ENCODE measurements around the gene CDH4. TPM values are rescaled to one million over a fixed set of nuclear protein-coding genes. Genes with fewer than 3 reads are reported as not detected.

Gene CDH4
- total and polyA plus RNA-seq, 2 of the 13 experiments (the other 11 are each of a cell fraction or from before 2014, with no cell fraction given), result not detected

DNA sequence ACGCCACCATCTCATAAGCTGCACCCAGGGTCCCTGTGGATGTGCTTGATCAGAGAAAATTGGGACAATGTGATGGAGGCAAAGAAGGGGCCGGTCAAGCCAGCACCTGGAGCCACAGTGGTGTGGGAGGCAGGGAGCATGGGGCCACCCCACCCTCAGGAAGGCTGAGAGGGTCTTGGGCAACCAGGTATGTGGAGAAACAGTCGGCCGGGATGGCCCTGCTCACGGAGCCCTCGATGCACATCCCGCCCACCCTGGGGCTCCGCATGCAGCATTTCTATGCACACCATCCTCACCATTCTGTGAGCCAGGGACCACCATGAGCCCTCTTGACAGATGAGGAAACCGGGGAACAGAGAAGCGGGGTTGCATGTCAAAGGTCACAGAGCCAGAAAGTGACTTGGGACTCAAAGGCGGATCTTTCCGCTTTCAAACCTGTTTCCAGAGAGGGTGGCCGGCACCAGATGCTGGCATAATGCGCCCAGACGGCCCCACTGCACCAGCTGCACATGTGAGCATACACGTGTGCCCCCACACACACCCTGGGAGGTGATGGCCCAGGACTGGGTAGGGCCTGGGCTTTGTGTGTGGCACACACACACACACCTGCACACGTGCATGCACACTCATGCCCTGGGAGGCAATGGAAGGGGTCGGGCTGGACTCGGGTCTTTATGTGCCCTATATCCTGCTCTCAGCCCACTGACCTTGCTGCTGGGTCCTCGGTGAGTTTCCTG lies 415.2 kb downstream of the CDH4 start:
- peaks cover 26 to 81% of the 10 kb centered on the region in 2 experiments for H3K27me3 ChIP-seq (ENCODE audit: control insufficient read depth in 1 of 2, insufficient read depth in 2 of 2, low read length in 2 of 2)
- 16% methylated on average over 20 of the region's 20 CpGs for WGBS (ENCODE audit: low lambda C conversion rate)
- H3K36me3 ChIP-seq (replicated peaks in 1 of 2; ENCODE audit: control insufficient read depth in 1 of 2, insufficient read depth in 2 of 2, low read length in 2 of 2), result no peaks in the 10 kb centered on the region
- no peak for DNase-seq (ENCODE audit: low spot score)
- H2AFZ ChIP-seq (ENCODE audit: low read length), result no peak overlapping the region
- no peak for ATAC-seq
- intact Hi-C loops (cut with micrococcal nuclease; ENCODE audit: unreplicated experiment) (no loop called here), in situ Hi-C loops (cut with HindIII; ENCODE audit: extremely low pct_ligation_motif_present, low pct_unique_long_range_greater_than_20kb) (no loop called here)
- H3K9me3 ChIP-seq (ENCODE audit: low read length), result no peaks in the 10 kb centered on the region
- no peak overlapping the region for H3K4me3 ChIP-seq (replicated peaks in 1 of 3; ENCODE audit: insufficient read depth in 1 of 3, low read depth in 2 of 3, low read length in 3 of 3)
- H3K4me2 ChIP-seq (ENCODE audit: low read depth, low read length), result no peak overlapping the region
- no peak overlapping the region for H3K27ac ChIP-seq (ENCODE audit: extremely low read length, insufficient read depth, low read length)
- CTCF ChIA-PET (ENCODE audit: low intra/inter-chr PET ratio, low total read pairs), result no interaction called here
- no TSS peak for BruUV-seq (replicated peaks)
- POLR2A ChIA-PET, result no interaction called here
- no peaks in the 10 kb centered on the region for H3K4me1 ChIP-seq (ENCODE audit: insufficient read depth, low read length)
- H4K20me1 ChIP-seq (ENCODE audit: insufficient read depth, low read length), result no peaks in the 10 kb centered on the region; the same call in 1 of the 2 replicates
- no peaks in the 10 kb centered on the region for H3K79me2 ChIP-seq (ENCODE audit: insufficient read depth, low read length)
- no peak overlapping the region for H3K9ac ChIP-seq (ENCODE audit: insufficient read depth, low read depth, low read length)
- TF ChIP-seq, protein P1, sequence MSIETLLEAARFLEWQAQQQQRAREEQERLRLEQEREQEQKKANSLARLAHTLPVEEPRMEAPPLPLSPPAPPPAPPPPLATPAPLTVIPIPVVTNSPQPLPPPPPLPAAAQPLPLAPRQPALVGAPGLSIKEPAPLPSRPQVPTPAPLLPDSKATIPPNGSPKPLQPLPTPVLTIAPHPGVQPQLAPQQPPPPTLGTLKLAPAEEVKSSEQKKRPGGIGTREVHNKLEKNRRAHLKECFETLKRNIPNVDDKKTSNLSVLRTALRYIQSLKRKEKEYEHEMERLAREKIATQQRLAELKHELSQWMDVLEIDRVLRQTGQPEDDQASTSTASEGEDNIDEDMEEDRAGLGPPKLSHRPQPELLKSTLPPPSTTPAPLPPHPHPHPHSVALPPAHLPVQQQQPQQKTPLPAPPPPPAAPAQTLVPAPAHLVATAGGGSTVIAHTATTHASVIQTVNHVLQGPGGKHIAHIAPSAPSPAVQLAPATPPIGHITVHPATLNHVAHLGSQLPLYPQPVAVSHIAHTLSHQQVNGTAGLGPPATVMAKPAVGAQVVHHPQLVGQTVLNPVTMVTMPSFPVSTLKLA (IDR thresholded peaks at IDR 0.05), result peak; percentile 60
- peak; percentile 11; the same call in 1 of the 2 replicates for TF ChIP-seq ZNF768 (CRISPR knock-in tag; IDR thresholded peaks at IDR 0.05)
- TF ChIP-seq NONO (IDR thresholded peaks at IDR 0.05), result no peak
- TF ChIP-seq NONO (CRISPR knock-in tag; conservative IDR thresholded peaks at IDR 0.05), result no peak
- no peak for FAIRE-seq

DNA sequence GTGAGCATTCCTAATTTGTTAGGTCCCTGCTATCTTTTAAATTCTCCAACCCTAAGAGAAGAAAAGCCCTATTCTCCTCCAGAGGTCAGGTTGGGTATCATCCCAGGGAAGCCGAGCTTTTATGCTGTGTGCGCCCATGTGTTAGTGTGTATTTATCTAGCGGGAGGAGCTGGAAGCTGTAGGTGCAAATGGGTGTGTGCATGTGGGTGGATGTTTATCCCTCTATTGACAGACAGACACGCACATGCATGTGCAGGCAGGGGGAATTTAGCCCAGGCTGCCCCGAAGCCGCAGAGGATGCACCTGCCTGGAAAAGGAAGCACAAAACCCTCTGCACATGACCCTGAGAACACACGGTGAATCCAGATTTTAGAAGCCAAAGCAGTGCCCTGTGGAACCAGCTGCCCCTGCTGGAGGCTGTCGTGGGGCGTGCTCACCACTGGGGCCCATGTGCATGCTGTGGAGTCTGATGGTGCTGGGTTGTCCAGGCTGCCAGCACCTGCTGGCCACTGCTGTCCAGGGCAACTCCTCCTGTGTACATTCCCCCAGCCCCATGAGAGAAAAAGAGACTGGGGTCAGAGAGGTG lies 416.1 kb downstream of the CDH4 start:
- no peaks in the 10 kb centered on the region for H3K4me1 ChIP-seq (ENCODE audit: insufficient read depth, low read length)
- ChIA-PET POLR2A (no interaction called here), CTCF (ENCODE audit: low intra/inter-chr PET ratio, low total read pairs) (no interaction called here)
- peak; percentile 44 for ATAC-seq
- no peak for DNase-seq (ENCODE audit: low spot score)
- H3K36me3 ChIP-seq (replicated peaks in 1 of 2; ENCODE audit: control insufficient read depth in 1 of 2, insufficient read depth in 2 of 2, low read length in 2 of 2), result no peaks in the 10 kb centered on the region
- no peaks in the 10 kb centered on the region; the same call in 1 of the 2 replicates for H4K20me1 ChIP-seq (ENCODE audit: insufficient read depth, low read length)
- no peak for FAIRE-seq
- no TSS peak for BruUV-seq (replicated peaks)
- peaks cover 23 to 72% of the 10 kb centered on the region in 2 experiments for H3K27me3 ChIP-seq (ENCODE audit: control insufficient read depth in 1 of 2, insufficient read depth in 2 of 2, low read length in 2 of 2)
- no peak overlapping the region for H3K4me3 ChIP-seq (replicated peaks in 1 of 3; ENCODE audit: insufficient read depth in 1 of 3, low read depth in 2 of 3, low read length in 3 of 3)
- no peak overlapping the region for H3K4me2 ChIP-seq (ENCODE audit: low read depth, low read length)
- H2AFZ ChIP-seq (ENCODE audit: low read length), result no peak overlapping the region
- H3K9ac ChIP-seq (ENCODE audit: insufficient read depth, low read depth, low read length), result no peak overlapping the region
- TF ChIP-seq, protein P1 (IDR thresholded peaks at IDR 0.05), result peak; percentile 7; the same call in 1 of the 2 replicates
- TF ChIP-seq, protein P2, sequence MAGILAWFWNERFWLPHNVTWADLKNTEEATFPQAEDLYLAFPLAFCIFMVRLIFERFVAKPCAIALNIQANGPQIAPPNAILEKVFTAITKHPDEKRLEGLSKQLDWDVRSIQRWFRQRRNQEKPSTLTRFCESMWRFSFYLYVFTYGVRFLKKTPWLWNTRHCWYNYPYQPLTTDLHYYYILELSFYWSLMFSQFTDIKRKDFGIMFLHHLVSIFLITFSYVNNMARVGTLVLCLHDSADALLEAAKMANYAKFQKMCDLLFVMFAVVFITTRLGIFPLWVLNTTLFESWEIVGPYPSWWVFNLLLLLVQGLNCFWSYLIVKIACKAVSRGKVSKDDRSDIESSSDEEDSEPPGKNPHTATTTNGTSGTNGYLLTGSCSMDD (CRISPR knock-in tag; IDR thresholded peaks at IDR 0.05), result no peak
- no peak overlapping the region for H3K27ac ChIP-seq (ENCODE audit: extremely low read length, insufficient read depth, low read length)
- no peaks in the 10 kb centered on the region for H3K79me2 ChIP-seq (ENCODE audit: insufficient read depth, low read length)
- WGBS (ENCODE audit: low lambda C conversion rate), result 4% methylated on average over 9 of the region's 9 CpGs
- intact Hi-C loops (cut with micrococcal nuclease; ENCODE audit: unreplicated experiment), result no loop called here
- no peaks in the 10 kb centered on the region for H3K9me3 ChIP-seq (ENCODE audit: low read length)
- in situ Hi-C loops (cut with HindIII; ENCODE audit: extremely low pct_ligation_motif_present, low pct_unique_long_range_greater_than_20kb), result no loop called here

Data from HepG2 (cell line).